ENCODE measurements around the gene C1S.
A peak's percentile ranks its signal among the peaks of the same experiment; 100 is the strongest.

C1S gene

DNA sequence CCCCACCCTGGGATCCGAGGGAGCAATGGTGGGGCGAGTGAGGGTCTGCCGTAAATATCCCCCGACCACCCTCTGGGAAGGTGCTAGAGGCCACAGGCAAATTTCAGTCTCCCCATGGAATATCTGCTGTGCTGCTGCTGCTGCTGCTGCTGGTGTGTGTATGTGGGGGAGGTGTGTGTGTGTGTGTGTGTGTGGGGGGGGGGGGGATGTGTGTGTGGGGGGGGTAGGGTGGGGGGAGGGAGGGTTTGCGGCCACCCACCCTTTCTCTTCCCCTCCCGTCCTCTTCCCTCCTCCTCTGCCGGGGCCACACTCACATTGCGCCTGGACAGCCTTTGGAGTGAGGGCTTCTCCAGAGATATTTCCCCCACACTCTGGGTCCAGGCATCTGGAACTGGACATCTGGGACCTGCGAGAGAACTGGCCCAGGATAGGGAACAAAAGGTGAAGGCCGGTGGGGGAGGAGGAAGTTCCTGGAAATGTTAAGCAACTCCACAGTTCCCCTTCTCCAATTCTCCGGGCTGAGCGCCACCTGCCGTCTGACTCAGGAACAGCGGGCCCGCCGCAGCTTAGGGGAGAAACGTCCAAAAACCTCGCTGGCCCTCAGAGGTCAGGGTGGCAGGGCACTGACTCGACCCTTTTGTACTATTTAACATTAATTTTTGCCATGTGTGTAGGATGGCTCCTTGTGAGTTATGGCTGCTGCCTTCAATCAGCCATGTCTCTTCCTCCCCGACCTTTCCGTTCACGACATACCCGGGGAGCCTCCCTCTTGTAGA is 48.5 kb downstream of the C1S start, which contains the start of gene C1RL (continued):
- no peak for TF ChIP-seq MZF1 (tag by site-specific recombination; IDR thresholded peaks at IDR 0.05; ENCODE audit: borderline replicate concordance)
- TF ChIP-seq, protein P1, sequence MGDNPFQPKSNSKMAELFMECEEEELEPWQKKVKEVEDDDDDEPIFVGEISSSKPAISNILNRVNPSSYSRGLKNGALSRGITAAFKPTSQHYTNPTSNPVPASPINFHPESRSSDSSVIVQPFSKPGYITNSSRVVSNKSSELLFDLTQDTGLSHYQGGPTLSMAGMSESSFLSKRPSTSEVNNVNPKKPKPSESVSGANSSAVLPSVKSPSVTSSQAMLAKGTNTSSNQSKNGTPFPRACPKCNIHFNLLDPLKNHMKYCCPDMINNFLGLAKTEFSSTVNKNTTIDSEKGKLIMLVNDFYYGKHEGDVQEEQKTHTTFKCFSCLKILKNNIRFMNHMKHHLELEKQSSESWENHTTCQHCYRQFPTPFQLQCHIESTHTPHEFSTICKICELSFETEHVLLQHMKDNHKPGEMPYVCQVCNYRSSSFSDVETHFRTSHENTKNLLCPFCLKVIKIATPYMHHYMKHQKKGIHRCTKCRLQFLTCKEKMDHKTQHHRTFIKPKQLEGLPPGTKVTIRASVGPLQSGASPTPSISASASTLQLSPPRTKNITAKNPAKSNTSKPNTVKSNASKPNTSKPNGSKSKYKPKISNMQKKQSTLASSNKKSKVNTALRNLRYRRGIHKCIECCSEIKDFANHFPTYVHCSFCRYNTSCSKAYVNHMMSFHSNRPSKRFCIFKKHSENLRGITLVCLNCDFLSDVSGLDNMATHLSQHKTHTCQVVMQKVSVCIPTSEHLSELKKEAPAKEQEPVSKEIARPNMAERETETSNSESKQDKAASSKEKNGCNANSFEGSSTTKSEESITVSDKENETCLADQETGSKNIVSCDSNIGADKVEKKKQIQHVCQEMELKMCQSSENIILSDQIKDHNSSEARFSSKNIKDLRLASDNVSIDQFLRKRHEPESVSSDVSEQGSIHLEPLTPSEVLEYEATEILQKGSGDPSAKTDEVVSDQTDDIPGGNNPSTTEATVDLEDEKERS (tag by site-specific recombination; IDR thresholded peaks at IDR 0.05), result no peak
- TF ChIP-seq ZNF341 (tag by site-specific recombination; IDR thresholded peaks at IDR 0.05; ENCODE audit: low read depth), result no peak; the same call in 1 of the 2 replicates
- no peak for TF ChIP-seq REPIN1 (tag by site-specific recombination; IDR thresholded peaks at IDR 0.05; ENCODE audit: low read depth)
- no peak for TF ChIP-seq ZNF596 (tag by site-specific recombination; IDR thresholded peaks at IDR 0.05)
- TF ChIP-seq, protein P2, sequence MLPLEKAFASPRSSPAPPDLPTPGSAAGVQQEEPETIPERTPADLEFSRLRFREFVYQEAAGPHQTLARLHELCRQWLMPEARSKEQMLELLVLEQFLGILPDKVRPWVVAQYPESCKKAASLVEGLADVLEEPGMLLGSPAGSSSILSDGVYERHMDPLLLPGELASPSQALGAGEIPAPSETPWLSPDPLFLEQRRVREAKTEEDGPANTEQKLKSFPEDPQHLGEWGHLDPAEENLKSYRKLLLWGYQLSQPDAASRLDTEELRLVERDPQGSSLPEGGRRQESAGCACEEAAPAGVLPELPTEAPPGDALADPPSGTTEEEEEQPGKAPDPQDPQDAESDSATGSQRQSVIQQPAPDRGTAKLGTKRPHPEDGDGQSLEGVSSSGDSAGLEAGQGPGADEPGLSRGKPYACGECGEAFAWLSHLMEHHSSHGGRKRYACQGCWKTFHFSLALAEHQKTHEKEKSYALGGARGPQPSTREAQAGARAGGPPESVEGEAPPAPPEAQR (tag by site-specific recombination; IDR thresholded peaks at IDR 0.05), result no peak
- 0 out of 2 replicates have a peak, but pooled peaks have one; percentile 35 for TF ChIP-seq ZNF24 (tag by site-specific recombination; IDR thresholded peaks at IDR 0.05)
- TF ChIP-seq, protein P3, sequence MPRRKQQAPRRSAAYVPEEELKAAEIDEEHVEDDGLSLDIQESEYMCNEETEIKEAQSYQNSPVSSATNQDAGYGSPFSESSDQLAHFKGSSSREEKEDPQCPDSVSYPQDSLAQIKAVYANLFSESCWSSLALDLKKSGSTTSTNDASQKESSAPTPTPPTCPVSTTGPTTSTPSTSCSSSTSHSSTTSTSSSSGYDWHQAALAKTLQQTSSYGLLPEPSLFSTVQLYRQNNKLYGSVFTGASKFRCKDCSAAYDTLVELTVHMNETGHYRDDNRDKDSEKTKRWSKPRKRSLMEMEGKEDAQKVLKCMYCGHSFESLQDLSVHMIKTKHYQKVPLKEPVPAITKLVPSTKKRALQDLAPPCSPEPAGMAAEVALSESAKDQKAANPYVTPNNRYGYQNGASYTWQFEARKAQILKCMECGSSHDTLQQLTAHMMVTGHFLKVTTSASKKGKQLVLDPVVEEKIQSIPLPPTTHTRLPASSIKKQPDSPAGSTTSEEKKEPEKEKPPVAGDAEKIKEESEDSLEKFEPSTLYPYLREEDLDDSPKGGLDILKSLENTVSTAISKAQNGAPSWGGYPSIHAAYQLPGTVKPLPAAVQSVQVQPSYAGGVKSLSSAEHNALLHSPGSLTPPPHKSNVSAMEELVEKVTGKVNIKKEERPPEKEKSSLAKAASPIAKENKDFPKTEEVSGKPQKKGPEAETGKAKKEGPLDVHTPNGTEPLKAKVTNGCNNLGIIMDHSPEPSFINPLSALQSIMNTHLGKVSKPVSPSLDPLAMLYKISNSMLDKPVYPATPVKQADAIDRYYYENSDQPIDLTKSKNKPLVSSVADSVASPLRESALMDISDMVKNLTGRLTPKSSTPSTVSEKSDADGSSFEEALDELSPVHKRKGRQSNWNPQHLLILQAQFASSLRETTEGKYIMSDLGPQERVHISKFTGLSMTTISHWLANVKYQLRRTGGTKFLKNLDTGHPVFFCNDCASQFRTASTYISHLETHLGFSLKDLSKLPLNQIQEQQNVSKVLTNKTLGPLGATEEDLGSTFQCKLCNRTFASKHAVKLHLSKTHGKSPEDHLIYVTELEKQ (tag by site-specific recombination; IDR thresholded peaks at IDR 0.05; ENCODE audit: borderline replicate concordance), result no peak
- no peak for TF ChIP-seq ZNF610 (tag by site-specific recombination; IDR thresholded peaks at IDR 0.05; ENCODE audit: borderline replicate concordance)
- peak; percentile 31 for TF ChIP-seq ZNF335 (tag by site-specific recombination; conservative IDR thresholded peaks at IDR 0.05)
- TF ChIP-seq, protein P4, sequence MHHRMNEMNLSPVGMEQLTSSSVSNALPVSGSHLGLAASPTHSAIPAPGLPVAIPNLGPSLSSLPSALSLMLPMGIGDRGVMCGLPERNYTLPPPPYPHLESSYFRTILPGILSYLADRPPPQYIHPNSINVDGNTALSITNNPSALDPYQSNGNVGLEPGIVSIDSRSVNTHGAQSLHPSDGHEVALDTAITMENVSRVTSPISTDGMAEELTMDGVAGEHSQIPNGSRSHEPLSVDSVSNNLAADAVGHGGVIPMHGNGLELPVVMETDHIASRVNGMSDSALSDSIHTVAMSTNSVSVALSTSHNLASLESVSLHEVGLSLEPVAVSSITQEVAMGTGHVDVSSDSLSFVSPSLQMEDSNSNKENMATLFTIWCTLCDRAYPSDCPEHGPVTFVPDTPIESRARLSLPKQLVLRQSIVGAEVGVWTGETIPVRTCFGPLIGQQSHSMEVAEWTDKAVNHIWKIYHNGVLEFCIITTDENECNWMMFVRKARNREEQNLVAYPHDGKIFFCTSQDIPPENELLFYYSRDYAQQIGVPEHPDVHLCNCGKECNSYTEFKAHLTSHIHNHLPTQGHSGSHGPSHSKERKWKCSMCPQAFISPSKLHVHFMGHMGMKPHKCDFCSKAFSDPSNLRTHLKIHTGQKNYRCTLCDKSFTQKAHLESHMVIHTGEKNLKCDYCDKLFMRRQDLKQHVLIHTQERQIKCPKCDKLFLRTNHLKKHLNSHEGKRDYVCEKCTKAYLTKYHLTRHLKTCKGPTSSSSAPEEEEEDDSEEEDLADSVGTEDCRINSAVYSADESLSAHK (tag by site-specific recombination; IDR thresholded peaks at IDR 0.05), result no peak
- TF ChIP-seq ZXDB (tag by site-specific recombination; IDR thresholded peaks at IDR 0.05), result peak; percentile 50; the same call in 1 of the 2 replicates
- TF ChIP-seq GLIS1 (tag by site-specific recombination; IDR thresholded peaks at IDR 0.05), result 0 out of 2 replicates have a peak, but pooled peaks have one; percentile 5
- TF ChIP-seq ZNF560 (tag by site-specific recombination; IDR thresholded peaks at IDR 0.05; ENCODE audit: borderline replicate concordance), result no peak
- TF ChIP-seq ZNF660 (tag by site-specific recombination; IDR thresholded peaks at IDR 0.05), result peak; percentile 79
- no peak for TF ChIP-seq ZNF292 (tag by site-specific recombination; IDR thresholded peaks at IDR 0.05; ENCODE audit: borderline replicate concordance, low read depth)
- TF ChIP-seq ZNF394 (tag by site-specific recombination; IDR thresholded peaks at IDR 0.05; ENCODE audit: borderline replicate concordance), result no peak; the same call in 1 of the 2 replicates
- peak; percentile 44; the same call in 1 of the 2 replicates for TF ChIP-seq SP7 (tag by site-specific recombination; IDR thresholded peaks at IDR 0.05)
- TF ChIP-seq, protein P5, sequence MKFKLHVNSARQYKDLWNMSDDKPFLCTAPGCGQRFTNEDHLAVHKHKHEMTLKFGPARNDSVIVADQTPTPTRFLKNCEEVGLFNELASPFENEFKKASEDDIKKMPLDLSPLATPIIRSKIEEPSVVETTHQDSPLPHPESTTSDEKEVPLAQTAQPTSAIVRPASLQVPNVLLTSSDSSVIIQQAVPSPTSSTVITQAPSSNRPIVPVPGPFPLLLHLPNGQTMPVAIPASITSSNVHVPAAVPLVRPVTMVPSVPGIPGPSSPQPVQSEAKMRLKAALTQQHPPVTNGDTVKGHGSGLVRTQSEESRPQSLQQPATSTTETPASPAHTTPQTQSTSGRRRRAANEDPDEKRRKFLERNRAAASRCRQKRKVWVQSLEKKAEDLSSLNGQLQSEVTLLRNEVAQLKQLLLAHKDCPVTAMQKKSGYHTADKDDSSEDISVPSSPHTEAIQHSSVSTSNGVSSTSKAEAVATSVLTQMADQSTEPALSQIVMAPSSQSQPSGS (tag by site-specific recombination; IDR thresholded peaks at IDR 0.05; ENCODE audit: low read depth), result no peak
- no peak for TF ChIP-seq KLF9 (tag by site-specific recombination; IDR thresholded peaks at IDR 0.05; ENCODE audit: low read depth)
- TF ChIP-seq ZNF76 (tag by site-specific recombination; IDR thresholded peaks at IDR 0.05; ENCODE audit: borderline replicate concordance, low read depth), result no peak
- TF ChIP-seq, protein P6, sequence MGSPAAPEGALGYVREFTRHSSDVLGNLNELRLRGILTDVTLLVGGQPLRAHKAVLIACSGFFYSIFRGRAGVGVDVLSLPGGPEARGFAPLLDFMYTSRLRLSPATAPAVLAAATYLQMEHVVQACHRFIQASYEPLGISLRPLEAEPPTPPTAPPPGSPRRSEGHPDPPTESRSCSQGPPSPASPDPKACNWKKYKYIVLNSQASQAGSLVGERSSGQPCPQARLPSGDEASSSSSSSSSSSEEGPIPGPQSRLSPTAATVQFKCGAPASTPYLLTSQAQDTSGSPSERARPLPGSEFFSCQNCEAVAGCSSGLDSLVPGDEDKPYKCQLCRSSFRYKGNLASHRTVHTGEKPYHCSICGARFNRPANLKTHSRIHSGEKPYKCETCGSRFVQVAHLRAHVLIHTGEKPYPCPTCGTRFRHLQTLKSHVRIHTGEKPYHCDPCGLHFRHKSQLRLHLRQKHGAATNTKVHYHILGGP (tag by site-specific recombination; IDR thresholded peaks at IDR 0.05), result no peak
- no peak for TF ChIP-seq ZBTB17 (tag by site-specific recombination; IDR thresholded peaks at IDR 0.05)
- no peak for TF ChIP-seq ZNF549 (tag by site-specific recombination; IDR thresholded peaks at IDR 0.05)
- no peak for TF ChIP-seq ZNF664 (tag by site-specific recombination; IDR thresholded peaks at IDR 0.05)

Measured in HEK293 (cell line).